Measurements from ENCODE around the gene RPL15. TPM values are rescaled to one million over a fixed set of nuclear protein-coding genes. Genes with fewer than 3 reads are reported as not detected.
A peak's percentile ranks its signal among the peaks of the same experiment; 100 is the strongest.

The RPL15 gene
- polyA plus RNA-seq, 1 donor: 2,646 TPM

DNA sequence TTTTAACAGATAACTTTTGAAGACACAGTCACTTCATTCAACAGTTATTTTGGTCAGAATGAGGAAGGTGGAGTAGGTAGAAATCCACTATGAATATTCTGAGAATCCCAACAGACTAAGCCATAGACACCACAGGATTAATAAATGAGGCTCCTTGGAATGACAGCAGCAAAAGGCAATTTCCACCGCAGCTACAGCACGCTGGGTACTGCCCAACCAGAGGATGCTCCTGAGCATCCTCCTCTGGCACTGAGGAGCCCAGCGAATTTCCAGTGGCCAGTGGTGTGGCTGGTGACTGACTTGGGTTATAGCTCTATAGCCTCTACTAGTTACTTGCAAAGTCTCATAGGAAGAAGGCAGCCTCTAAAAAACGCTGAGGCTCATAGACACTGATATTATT lies 24.5 kb downstream of the RPL15 start:
- Histone ChIP-seq H3K27me3 (ENCODE audit: control insufficient read depth, insufficient read depth, low read length) (peaks cover 15% of the 10 kb centered on the region), H3K4me3 (ENCODE audit: low read length) (no peak overlapping the region), H3K9me3 (ENCODE audit: control insufficient read depth, low read depth, low read length) (no peaks in the 10 kb centered on the region), H3K27ac (ENCODE audit: low read length) (no peak overlapping the region), H3K4me1 (ENCODE audit: control insufficient read depth, insufficient read depth, low read length) (no peaks in the 10 kb centered on the region), H3K36me3 (ENCODE audit: control insufficient read depth, insufficient read depth, low read length) (no peaks in the 10 kb centered on the region)
- DNase-seq: no peak
- no CpG with 5 or more reads among the region's 4 CpGs for WGBS (ENCODE audit: insufficient coverage, low lambda C conversion rate)

DNA sequence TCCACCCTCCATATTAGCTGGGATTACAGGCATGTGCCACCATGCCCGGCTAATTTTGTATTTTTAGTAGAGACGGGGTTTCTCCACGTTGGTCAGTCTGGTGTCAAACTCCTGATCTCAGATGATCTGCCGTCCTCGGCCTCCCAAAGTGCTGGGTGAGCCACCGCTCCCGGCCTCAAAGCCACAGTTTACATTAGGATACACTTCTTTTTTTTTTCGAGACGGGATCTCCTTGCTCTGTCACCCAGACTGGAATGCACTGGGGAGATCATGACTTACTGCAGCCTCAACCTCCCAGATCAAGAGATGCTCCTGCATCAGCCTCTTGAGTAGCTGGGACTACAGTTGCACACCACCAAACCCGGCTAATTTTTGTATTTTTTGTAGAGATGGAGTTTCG lies 25.6 kb downstream of the RPL15 start:
- WGBS (ENCODE audit: insufficient coverage, low lambda C conversion rate): 100% methylated on average over 1 of the region's 11 CpGs
- no peaks in the 10 kb centered on the region for H3K9me3 ChIP-seq (ENCODE audit: control insufficient read depth, low read depth, low read length)

GRCh38 chr3:23944007-23944783 lies 27.3 kb downstream of the RPL15 start:
- Histone ChIP-seq H3K4me1 (ENCODE audit: control insufficient read depth, insufficient read depth, low read length) (no peaks in the 10 kb centered on the region), H3K27me3 (ENCODE audit: control insufficient read depth, insufficient read depth, low read length) (peaks cover 15% of the 10 kb centered on the region), H3K36me3 (ENCODE audit: control insufficient read depth, insufficient read depth, low read length) (no peaks in the 10 kb centered on the region), H3K27ac (ENCODE audit: low read length) (no peak overlapping the region), H3K9me3 (ENCODE audit: control insufficient read depth, low read depth, low read length) (no peaks in the 10 kb centered on the region), H3K4me3 (ENCODE audit: low read length) (peak overlapping the region; percentile 74)
- DNase-seq: peak in 1 of 2 donors; percentile 29
- no CpG with 5 or more reads among the region's 13 CpGs for whole genome bisulfite sequencing (ENCODE audit: insufficient coverage, low lambda C conversion rate)

More for the DNA sequence above, 25.6 kb downstream of the RPL15 start:
- DNase-seq: no peak
- no peaks in the 10 kb centered on the region for H3K36me3 ChIP-seq (ENCODE audit: control insufficient read depth, insufficient read depth, low read length)
- H3K4me1 ChIP-seq (ENCODE audit: control insufficient read depth, insufficient read depth, low read length): no peaks in the 10 kb centered on the region
- peaks cover 15% of the 10 kb centered on the region for H3K27me3 ChIP-seq (ENCODE audit: control insufficient read depth, insufficient read depth, low read length)
- H3K4me3 ChIP-seq (ENCODE audit: low read length): no peak overlapping the region
- no peak overlapping the region for H3K27ac ChIP-seq (ENCODE audit: low read length)

- no peaks in the 10 kb centered on the region for H3K36me3 ChIP-seq (ENCODE audit: control insufficient read depth, insufficient read depth, low read length)
- WGBS (ENCODE audit: insufficient coverage, low lambda C conversion rate): 0% methylated on average over 7 of the region's 88 CpGs
- DNase-seq: peak; percentile 76 to 84
- H3K9me3 ChIP-seq (ENCODE audit: control insufficient read depth, low read depth, low read length): no peaks in the 10 kb centered on the region
- H3K4me1 ChIP-seq (ENCODE audit: control insufficient read depth, insufficient read depth, low read length): no peaks in the 10 kb centered on the region
- H3K27me3 ChIP-seq (ENCODE audit: control insufficient read depth, insufficient read depth, low read length): peaks cover 15% of the 10 kb centered on the region
- H3K4me3 ChIP-seq (ENCODE audit: low read length): peak within 1 kb of the TSS; percentile 74
- peak within 1 kb of the TSS; percentile 80 for H3K27ac ChIP-seq (ENCODE audit: low read length)
Measured at GRCh38 chr3:23944861-23945662, 28.1 kb downstream of the RPL15 start, which contains the start of gene NR1D2. NR1D2 (plus strand) TSS chr3:23945286; CDS start chr3:23945579, 293 bp downstream.

DNA sequence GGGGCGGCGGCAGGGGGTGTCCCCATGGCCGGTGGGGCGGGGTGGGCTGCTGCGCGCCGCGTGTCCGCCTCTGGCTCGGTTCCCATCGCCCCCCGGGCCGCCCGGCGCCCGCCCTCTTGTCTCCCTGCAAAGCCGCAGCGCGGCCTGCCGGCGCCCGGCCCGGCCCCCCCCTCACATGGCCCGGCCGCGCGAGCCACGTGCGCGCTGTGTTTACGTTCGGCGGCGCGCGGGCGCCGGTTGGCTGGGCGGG lies 28.7 kb downstream of the RPL15 start:
- no peak for DNase-seq
- H3K4me3 ChIP-seq (ENCODE audit: low read length): peak overlapping the region; percentile 24
- no CpG with 5 or more reads among the region's 39 CpGs for WGBS (ENCODE audit: insufficient coverage, low lambda C conversion rate)
- H3K36me3 ChIP-seq (ENCODE audit: control insufficient read depth, insufficient read depth, low read length): no peaks in the 10 kb centered on the region
- H3K9me3 ChIP-seq (ENCODE audit: control insufficient read depth, low read depth, low read length): no peaks in the 10 kb centered on the region
- no peak overlapping the region for H3K27ac ChIP-seq (ENCODE audit: low read length)
- H3K4me1 ChIP-seq (ENCODE audit: control insufficient read depth, insufficient read depth, low read length): no peaks in the 10 kb centered on the region
- peaks cover 15% of the 10 kb centered on the region for H3K27me3 ChIP-seq (ENCODE audit: control insufficient read depth, insufficient read depth, low read length)

DNA sequence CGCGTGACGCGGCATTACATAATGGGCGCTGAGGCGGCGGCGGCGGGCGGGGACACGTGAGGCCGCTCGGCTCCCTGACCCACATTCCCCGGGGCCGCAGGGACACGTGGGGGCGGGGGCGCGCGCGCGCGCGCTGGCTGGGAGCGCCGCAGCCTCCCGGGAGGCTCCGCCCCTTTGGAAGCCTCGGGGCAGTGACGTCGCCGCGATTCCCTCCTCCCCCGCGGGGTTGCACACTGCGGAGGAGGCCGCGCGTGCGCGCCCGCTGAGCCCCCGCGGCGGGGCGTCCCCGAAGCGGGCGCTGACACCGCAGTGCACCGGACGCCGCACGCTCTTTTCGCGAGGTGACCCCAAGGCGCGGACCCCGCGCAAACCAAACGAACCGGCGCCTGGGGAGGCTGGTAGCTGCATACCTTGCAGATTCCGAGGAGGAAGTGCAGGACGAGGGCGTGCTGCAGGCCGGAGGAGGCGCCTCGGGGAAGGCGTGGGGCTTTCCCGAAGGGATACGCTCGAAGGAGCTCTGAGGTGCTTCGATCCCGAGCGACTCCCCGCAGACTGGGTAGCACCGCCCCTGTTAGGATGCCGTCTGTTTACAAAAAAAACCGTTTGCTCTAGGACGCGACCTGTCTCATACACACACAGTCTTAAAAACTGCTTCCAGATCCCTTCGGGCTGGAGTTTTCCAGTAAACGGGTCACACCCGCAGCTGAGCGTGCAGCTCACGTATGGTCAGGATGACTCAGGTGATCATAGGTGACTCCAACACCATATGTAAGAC lies 29.2 kb downstream of the RPL15 start:
- H3K4me1 ChIP-seq (ENCODE audit: control insufficient read depth, insufficient read depth, low read length): no peaks in the 10 kb centered on the region
- no peaks in the 10 kb centered on the region for H3K36me3 ChIP-seq (ENCODE audit: control insufficient read depth, insufficient read depth, low read length)
- WGBS (ENCODE audit: insufficient coverage, low lambda C conversion rate): no CpG with 5 or more reads among the region's 87 CpGs
- DNase-seq: peak; percentile 98 to 99
- H3K4me3 ChIP-seq (ENCODE audit: low read length): peak overlapping the region; percentile 56
- peaks cover 13% of the 10 kb centered on the region for H3K27me3 ChIP-seq (ENCODE audit: control insufficient read depth, insufficient read depth, low read length)
- H3K9me3 ChIP-seq (ENCODE audit: control insufficient read depth, low read depth, low read length): no peaks in the 10 kb centered on the region
- peak overlapping the region; percentile 80 for H3K27ac ChIP-seq (ENCODE audit: low read length)

DNA sequence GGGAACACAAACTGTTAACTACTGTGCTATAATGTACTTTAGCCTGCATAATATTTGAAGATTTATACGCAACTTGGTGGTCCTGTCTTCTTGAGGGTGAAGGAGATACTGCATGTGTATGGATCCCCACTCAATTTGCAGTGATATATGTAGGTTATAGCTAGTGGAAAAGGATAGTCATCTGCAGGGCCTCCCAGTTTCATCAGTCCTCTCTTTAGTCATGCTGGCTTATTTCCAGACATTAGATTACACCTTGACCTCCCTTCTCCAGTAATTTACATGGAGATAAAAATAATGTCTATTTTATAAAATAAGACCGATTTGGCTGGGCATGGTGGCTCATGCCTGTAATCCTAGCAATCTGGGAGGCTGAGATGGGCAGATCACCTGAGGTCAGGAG lies 31.8 kb downstream of the RPL15 start:
- Histone ChIP-seq H3K4me3 (ENCODE audit: low read length) (no peak overlapping the region), H3K36me3 (ENCODE audit: control insufficient read depth, insufficient read depth, low read length) (no peaks in the 10 kb centered on the region), H3K9me3 (ENCODE audit: control insufficient read depth, low read depth, low read length) (no peaks in the 10 kb centered on the region), H3K27ac (ENCODE audit: low read length) (no peak overlapping the region), H3K27me3 (ENCODE audit: control insufficient read depth, insufficient read depth, low read length) (peaks cover 5% of the 10 kb centered on the region), H3K4me1 (ENCODE audit: control insufficient read depth, insufficient read depth, low read length) (no peaks in the 10 kb centered on the region)
- WGBS (ENCODE audit: insufficient coverage, low lambda C conversion rate): no CpG with 5 or more reads among the region's 2 CpGs
- no peak for DNase-seq

GRCh38 chr3:23949784-23950183 lies 32.9 kb downstream of the RPL15 start:
- H3K36me3 ChIP-seq (ENCODE audit: control insufficient read depth, insufficient read depth, low read length): no peaks in the 10 kb centered on the region
- no peak overlapping the region for H3K4me3 ChIP-seq (ENCODE audit: low read length)
- H3K27me3 ChIP-seq (ENCODE audit: control insufficient read depth, insufficient read depth, low read length): no peaks in the 10 kb centered on the region
- no peak for DNase-seq
- H3K4me1 ChIP-seq (ENCODE audit: control insufficient read depth, insufficient read depth, low read length): no peaks in the 10 kb centered on the region
- no peak overlapping the region for H3K27ac ChIP-seq (ENCODE audit: low read length)
- H3K9me3 ChIP-seq (ENCODE audit: control insufficient read depth, low read depth, low read length): no peaks in the 10 kb centered on the region

- Histone ChIP-seq H3K27ac (ENCODE audit: low read length) (no peak overlapping the region), H3K4me1 (ENCODE audit: control insufficient read depth, insufficient read depth, low read length) (no peaks in the 10 kb centered on the region)
- peak in 1 of 2 donors; percentile 46 for DNase-seq
Measured at GRCh38 chr3:23950293-23950692, 33.4 kb downstream of the RPL15 start.

DNA sequence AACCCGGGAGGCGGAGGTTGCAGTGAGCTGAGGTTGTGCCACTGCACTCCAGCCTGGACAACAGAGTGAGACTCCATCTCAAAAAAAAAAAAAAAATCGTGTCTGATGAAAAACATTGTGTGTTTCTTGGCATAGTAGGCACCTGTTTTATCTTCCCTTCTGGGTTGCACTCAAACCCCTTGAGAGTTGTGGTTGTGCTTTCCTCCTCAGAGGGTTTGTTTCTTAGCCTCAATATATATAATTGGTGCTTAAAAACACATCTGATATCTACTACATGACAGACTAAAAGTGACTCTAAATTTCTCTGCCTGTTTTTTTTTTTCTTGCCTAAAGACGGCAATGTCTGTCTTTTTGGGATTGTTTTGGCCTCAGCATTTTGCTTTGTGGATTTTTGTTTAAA lies 35.7 kb downstream of the RPL15 start:
- no peaks in the 10 kb centered on the region for H3K36me3 ChIP-seq (ENCODE audit: control insufficient read depth, insufficient read depth, low read length)
- WGBS (ENCODE audit: insufficient coverage, low lambda C conversion rate): no CpG with 5 or more reads among the region's 4 CpGs
- no peak for DNase-seq
- no peak overlapping the region for H3K4me3 ChIP-seq (ENCODE audit: low read length)
- no peaks in the 10 kb centered on the region for H3K27me3 ChIP-seq (ENCODE audit: control insufficient read depth, insufficient read depth, low read length)
- H3K4me1 ChIP-seq (ENCODE audit: control insufficient read depth, insufficient read depth, low read length): no peaks in the 10 kb centered on the region
- H3K27ac ChIP-seq (ENCODE audit: low read length): no peak overlapping the region
- H3K9me3 ChIP-seq (ENCODE audit: control insufficient read depth, low read depth, low read length): no peaks in the 10 kb centered on the region

More at GRCh38 chr3:23950293-23950692, 33.4 kb downstream of the RPL15 start:
- Histone ChIP-seq H3K4me3 (ENCODE audit: low read length) (no peak overlapping the region), H3K36me3 (ENCODE audit: control insufficient read depth, insufficient read depth, low read length) (no peaks in the 10 kb centered on the region), H3K9me3 (ENCODE audit: control insufficient read depth, low read depth, low read length) (no peaks in the 10 kb centered on the region), H3K27me3 (ENCODE audit: control insufficient read depth, insufficient read depth, low read length) (no peaks in the 10 kb centered on the region)
